ENCODE measurements around the gene INTS11. TPM values are rescaled to one million over a fixed set of nuclear protein-coding genes. Genes with fewer than 3 reads are reported as not detected.

Gene INTS11
- total RNA-seq, 3 donors from 2014 or later = 68.6 to 125 (median 119) TPM

- intact Hi-C loops (cut with DNase I; ENCODE audit: low total_unique reads) = no loop called here
- no peak for DNase-seq (ENCODE audit: low spot score in 2 of 2)
- H3K27ac ChIP-seq = no peak overlapping the region
- H3K27me3 ChIP-seq = peaks cover 0 to 35% of the 10 kb centered on the region in 2 donors
- peaks cover 0 to 2% of the 10 kb centered on the region in 2 donors for H3K4me1 ChIP-seq
- H3K9me3 ChIP-seq = no peaks in the 10 kb centered on the region
- no peak overlapping the region for H3K4me3 ChIP-seq
- TF ChIP-seq POLR2A (IDR thresholded peaks at IDR 0.05) (no peak), POLR2AphosphoS5 (IDR thresholded peaks at IDR 0.05) (no peak), CTCF (IDR thresholded peaks at IDR 0.05) (no peak)
- H3K36me3 ChIP-seq = no peaks in the 10 kb centered on the region
Observed at GRCh38 chr1:1285611-1286311, 38.7 kb downstream of the INTS11 start.

GRCh38 chr1:1285102-1285571 lies 39.3 kb downstream of the INTS11 start:
- H3K27ac ChIP-seq = no peak overlapping the region
- peaks cover 0 to 35% of the 10 kb centered on the region in 2 donors for H3K27me3 ChIP-seq
- no peak for TF ChIP-seq POLR2AphosphoS5 (IDR thresholded peaks at IDR 0.05)
- no peak for TF ChIP-seq POLR2A (IDR thresholded peaks at IDR 0.05)
- no peak for TF ChIP-seq CTCF (IDR thresholded peaks at IDR 0.05)
- no peaks in the 10 kb centered on the region for H3K9me3 ChIP-seq
- H3K4me1 ChIP-seq = no peaks in the 10 kb centered on the region
- no peak overlapping the region for H3K4me3 ChIP-seq
- intact Hi-C loops (cut with DNase I; ENCODE audit: low total_unique reads) = no loop called here
- no peak for DNase-seq (ENCODE audit: low spot score in 2 of 2)
- H3K36me3 ChIP-seq = no peaks in the 10 kb centered on the region

DNA sequence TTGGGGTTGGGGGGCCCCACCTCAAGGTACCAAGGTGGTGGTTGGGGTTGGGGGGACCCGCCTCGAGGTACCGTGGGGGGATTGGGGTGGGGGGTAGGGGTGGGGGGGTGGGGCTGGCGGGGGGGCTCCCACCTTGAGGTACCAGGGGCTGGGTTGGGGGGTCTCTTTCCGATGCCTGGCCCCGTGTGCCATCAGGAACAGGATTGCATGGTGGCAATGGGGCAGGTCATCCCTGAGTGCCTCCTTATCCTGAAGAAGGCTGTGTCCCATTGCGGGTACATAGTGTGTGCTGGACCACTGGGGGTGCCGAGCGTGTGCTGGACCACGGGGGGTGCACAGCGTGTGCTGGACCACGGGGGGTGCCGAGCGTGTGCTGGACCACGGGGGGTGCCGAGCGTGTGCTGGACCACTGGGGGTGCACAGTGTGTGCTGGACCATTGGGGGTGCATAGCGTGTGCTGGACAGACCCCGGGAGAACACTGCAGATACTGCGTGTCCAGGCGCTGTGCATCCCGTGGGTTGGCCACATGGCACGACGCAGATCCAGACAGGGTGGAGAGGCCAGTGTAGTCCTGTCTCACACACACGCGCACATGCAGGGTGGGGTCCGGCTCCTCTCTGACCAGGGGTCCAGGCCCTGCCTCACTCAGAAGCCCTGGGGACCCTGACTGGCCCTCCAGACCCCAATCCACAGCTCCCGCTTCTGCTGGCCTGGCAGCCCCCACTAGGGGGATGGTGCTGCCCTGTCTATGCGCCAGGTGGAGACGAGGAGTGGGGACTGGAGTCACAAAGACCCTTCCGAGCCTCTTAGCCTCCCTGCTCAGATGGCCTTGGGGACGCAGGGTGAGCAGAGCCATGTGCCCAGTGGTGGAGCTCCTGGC lies 40.0 kb downstream of the INTS11 start:
- Histone ChIP-seq H3K4me3 (no peak overlapping the region), H3K9me3 (no peaks in the 10 kb centered on the region), H3K36me3 (no peaks in the 10 kb centered on the region), H3K4me1 (no peaks in the 10 kb centered on the region), H3K27ac (no peak overlapping the region), H3K27me3 (peaks cover 0 to 35% of the 10 kb centered on the region in 2 donors)
- no peak for DNase-seq (ENCODE audit: low spot score in 2 of 2)
- TF ChIP-seq POLR2A (IDR thresholded peaks at IDR 0.05) (no peak), CTCF (IDR thresholded peaks at IDR 0.05) (no peak), POLR2AphosphoS5 (IDR thresholded peaks at IDR 0.05) (no peak)
- intact Hi-C loops (cut with DNase I; ENCODE audit: low total_unique reads) = no loop called here

GRCh38 chr1:1283821-1284220 lies 40.6 kb downstream of the INTS11 start:
- H3K36me3 ChIP-seq = no peaks in the 10 kb centered on the region
- no peaks in the 10 kb centered on the region for H3K9me3 ChIP-seq
- intact Hi-C loops (cut with DNase I; ENCODE audit: low total_unique reads) = no loop called here
- H3K27ac ChIP-seq = no peak overlapping the region
- peaks cover 0 to 35% of the 10 kb centered on the region in 2 donors for H3K27me3 ChIP-seq
- no peak for TF ChIP-seq POLR2AphosphoS5 (IDR thresholded peaks at IDR 0.05)
- no peak for TF ChIP-seq POLR2A (IDR thresholded peaks at IDR 0.05)
- TF ChIP-seq CTCF (IDR thresholded peaks at IDR 0.05) = no peak
- no peak overlapping the region for H3K4me3 ChIP-seq
- H3K4me1 ChIP-seq = no peaks in the 10 kb centered on the region
- no peak for DNase-seq (ENCODE audit: low spot score in 2 of 2)

DNA sequence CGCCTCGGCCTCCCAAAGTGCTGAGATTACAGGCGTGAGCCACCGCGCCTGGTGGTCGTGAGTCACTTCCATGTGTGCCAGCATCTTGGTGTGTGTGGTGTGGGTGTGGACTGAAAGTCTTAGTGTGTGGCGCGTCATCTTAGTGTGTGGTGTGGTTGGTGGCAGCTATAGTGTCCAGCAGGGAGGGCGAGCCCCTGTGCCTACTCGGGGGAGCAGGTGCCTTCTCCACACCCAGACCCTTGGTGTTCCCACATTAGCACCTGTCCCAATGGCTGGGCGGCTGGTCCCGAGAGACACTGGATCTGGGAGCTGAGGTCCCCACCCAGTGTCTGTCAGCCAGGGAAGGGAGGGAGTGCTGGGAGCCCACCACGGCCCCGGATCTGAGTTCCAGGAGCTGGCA lies 41.5 kb downstream of the INTS11 start:
- intact Hi-C loops (cut with DNase I; ENCODE audit: low total_unique reads) = no loop called here
- TF ChIP-seq CTCF (IDR thresholded peaks at IDR 0.05) (no peak), POLR2AphosphoS5 (IDR thresholded peaks at IDR 0.05) (no peak), POLR2A (IDR thresholded peaks at IDR 0.05) (no peak)
- no peaks in the 10 kb centered on the region for H3K9me3 ChIP-seq
- DNase-seq (ENCODE audit: low spot score in 2 of 2) = no peak
- H3K4me3 ChIP-seq = no peak overlapping the region
- no peaks in the 10 kb centered on the region for H3K36me3 ChIP-seq
- no peak overlapping the region for H3K27ac ChIP-seq
- peaks cover 0 to 35% of the 10 kb centered on the region in 2 donors for H3K27me3 ChIP-seq
- no peaks in the 10 kb centered on the region for H3K4me1 ChIP-seq

Measured in breast epithelium (tissue), 4 donors.